CD14-positive monocyte (primary cell): ENCODE measurements around the gene GUCY1A1. TPM values are rescaled to one million over a fixed set of nuclear protein-coding genes. Genes with fewer than 3 reads are reported as not detected.

Experiments
- DNase-seq, 3 donors: peaks; one replicate each; pipeline ENCODE4 v3.0.0-alpha.2; 2011 to 2022
- H2AFZ ChIP-seq: 2 replicates; pipeline ENCODE4 v1.6.0; 2012; ENCODE audit warnings: mild to moderate bottlenecking, low read depth, low read length, inconsistent platforms; ENCODE audit not compliant: insufficient read depth, poor library complexity, severe bottlenecking
- H3K27ac ChIP-seq, 2 donors: 1 replicate in 1 of 2; 2 replicates in 1 of 2; pipeline ENCODE4 v1.5.1; 2012 to 2013; ENCODE audit warnings: low read length in 2 of 2, control low read depth in 1 of 2, inconsistent platforms in 1 of 2, low read depth in 1 of 2, mild to moderate bottlenecking in 1 of 2
- H3K27me3 ChIP-seq, 2 donors: one replicate each; pipeline versions ENCODE4 v1.6.0 to v1.6.1; 2011 to 2013; ENCODE audit warnings: low read length in 2 of 2; ENCODE audit not compliant: control insufficient read depth in 2 of 2, insufficient read depth in 2 of 2
- H3K36me3 ChIP-seq, 2 donors: replicated peaks in 1 of 2; 1 replicate in 1 of 2; 2 replicates in 1 of 2; pipeline versions ENCODE4 v1.5.1 to v1.6.1; 2012 to 2013; ENCODE audit warnings: low read length in 2 of 2, control low read depth in 1 of 2, inconsistent platforms in 1 of 2, mild to moderate bottlenecking in 1 of 2; ENCODE audit not compliant: insufficient read depth in 2 of 2, control insufficient read depth in 1 of 2
- H3K4me1 ChIP-seq, 2 donors: 1 replicate in 1 of 2; 2 replicates in 1 of 2; pipeline versions ENCODE4 v1.5.1 to v1.6.1; 2012 to 2013; ENCODE audit warnings: low read length in 2 of 2, control low read depth in 1 of 2, inconsistent platforms in 1 of 2, mild to moderate bottlenecking in 1 of 2, moderate library complexity in 1 of 2; ENCODE audit not compliant: insufficient read depth in 2 of 2, control insufficient read depth in 1 of 2
- H3K4me2 ChIP-seq: replicated peaks from 2 replicates; pipeline ENCODE3; 2012; ENCODE audit warnings: low read length, moderate library complexity, mild to moderate bottlenecking; ENCODE audit not compliant: poor library complexity, severe bottlenecking; ENCODE audit errors: extremely low read depth
- H3K4me3 ChIP-seq, 3 experiments: fragments of 200-600 bp in 1 of 3; sonication (generic) in 1 of 3; replicated peaks in 1 of 3; 1 replicate in 2 of 3; 2 replicates in 1 of 3; pipeline ENCODE4 v1.5.1; 2011 to 2013; ENCODE audit warnings: low read length in 3 of 3, mild to moderate bottlenecking in 3 of 3, control low read depth in 2 of 3, low read depth in 2 of 3, inconsistent platforms in 1 of 3, moderate library complexity in 1 of 3
- H3K79me2 ChIP-seq: 2 replicates; pipeline ENCODE4 v1.6.0; 2012; ENCODE audit warnings: mild to moderate bottlenecking, control low read depth, inconsistent platforms, low read length, moderate library complexity; ENCODE audit not compliant: insufficient read depth
- H3K9ac ChIP-seq: 2 replicates; pipeline ENCODE4 v1.6.0; 2017; ENCODE audit warnings: low read length, mild to moderate bottlenecking; ENCODE audit not compliant: insufficient read depth, poor library complexity, severe bottlenecking
- H3K9me3 ChIP-seq, 2 donors: replicated peaks in 1 of 2; 1 replicate in 1 of 2; 2 replicates in 1 of 2; pipeline versions ENCODE4 v1.5.1 to v1.6.1; 2012 to 2013; ENCODE audit warnings: low read length in 2 of 2, control low read depth in 1 of 2; ENCODE audit not compliant: control insufficient read depth in 1 of 2, insufficient read depth in 1 of 2
- H4K20me1 ChIP-seq: 2 replicates; pipeline ENCODE4 v1.6.0; 2012; ENCODE audit warnings: mild to moderate bottlenecking, low read length, control low read depth, moderate library complexity; ENCODE audit not compliant: insufficient read depth
- H3K27ac Mint-ChIP-seq, 7 donors: one replicate each; pipeline ENCODE4 v1.8.0; 2020; ENCODE audit warnings: mild to moderate bottlenecking in 7 of 7, mixed read lengths in 7 of 7, moderate library complexity in 6 of 7, inconsistent platforms in 2 of 7
- H3K27me3 Mint-ChIP-seq, 3 donors: one replicate each; pipeline ENCODE4 v1.8.0; 2021 to 2022; ENCODE audit warnings: low read depth in 3 of 3, mild to moderate bottlenecking in 3 of 3, mixed read lengths in 3 of 3, moderate library complexity in 3 of 3, inconsistent platforms in 1 of 3
- H3K36me3 Mint-ChIP-seq, 2 donors: one replicate each; pipeline ENCODE4 v1.8.0; 2020; ENCODE audit warnings: mixed read lengths in 2 of 2, inconsistent platforms in 1 of 2, mild to moderate bottlenecking in 1 of 2
- H3K4me1 Mint-ChIP-seq: one replicate; pipeline ENCODE4 v1.8.0; 2020; ENCODE audit warnings: mild to moderate bottlenecking, mixed read lengths
- H3K4me3 Mint-ChIP-seq, 2 donors: one replicate each; pipeline ENCODE4 v1.8.0; 2020; ENCODE audit warnings: mild to moderate bottlenecking in 2 of 2, mixed read lengths in 2 of 2, moderate library complexity in 1 of 2
- H3K9me3 Mint-ChIP-seq, 7 donors: one replicate each; pipeline ENCODE4 v1.8.0; 2020 to 2022; ENCODE audit warnings: mixed read lengths in 7 of 7, mild to moderate bottlenecking in 6 of 7, moderate library complexity in 6 of 7, inconsistent platforms in 2 of 7
- CTCF ChIP-seq: fragments of 200-600 bp; IDR thresholded peaks from one replicate; pipeline ENCODE4 v1.8.0; 2022; ENCODE audit warnings: antibody characterized with exemption, mild to moderate bottlenecking
- WGBS: methylation state at CpG from one replicate; pipeline ENCODE4 v1.1.5; 2013; ENCODE audit warnings: missing lambda C conversion rate; ENCODE audit not compliant: insufficient coverage; 5-methylcytosine and 5-hydroxymethylcytosine counted together
- intact Hi-C, 2 donors: fragments of 100-400 bp; cut with micrococcal nuclease; formaldehyde crosslinking; loops; one replicate each; pipeline versions ENCODE4 v1.15.0 to v1.15.1; 2023
- polyA plus RNA-seq, 3 donors: library from polyadenylated mRNA; depleted of rRNA in 1 of 3; unstranded in 2 of 3; stranded (reverse) in 1 of 3; fragments of 300-500 nt in 2 of 3; fragments of >200 nt in 1 of 3; fragmentation: Illumina TruSeq in 2 of 3; gene quantifications; 1 replicate in 2 of 3; 2 replicates in 1 of 3; pipeline ENCODE4 v1.2.3, GENCODE V29; 2012 to 2021

The GUCY1A1 gene
- polyA plus RNA-seq, 3 donors, result 0.88 to 1.2 (median 0.95) TPM

GRCh38 chr4:155632310-155632840 lies 34.3 kb upstream of the GUCY1A1 start:
- no peak for TF ChIP-seq CTCF
- Histone ChIP-seq H4K20me1 (no peaks in the 10 kb centered on the region), H3K9ac (no peak overlapping the region), H3K27me3 (no peaks in the 10 kb centered on the region), H3K4me3 (no peak overlapping the region), H3K4me2 (no peak overlapping the region), H3K4me1 (no peaks in the 10 kb centered on the region), H3K27ac (no peak overlapping the region), H3K9me3 (no peaks in the 10 kb centered on the region), H2AFZ (no peak overlapping the region), H3K79me2 (no peaks in the 10 kb centered on the region), H3K36me3 (no peaks in the 10 kb centered on the region)
- no peak for DNase-seq
- peak overlapping the region in 1 of 7 donors; percentile 58 for H3K27ac Mint-ChIP-seq
- WGBS, result no CpG with 5 or more reads among the region's 4 CpGs
- H3K4me3 Mint-ChIP-seq, result no peak overlapping the region
- H3K36me3 Mint-ChIP-seq, result no peaks in the 10 kb centered on the region
- H3K27me3 Mint-ChIP-seq, result peaks cover 0 to 2% (median 0%) of the 10 kb centered on the region in 3 donors
- peaks cover 0 to 10% (median 3%) of the 10 kb centered on the region in 7 donors for H3K9me3 Mint-ChIP-seq
- intact Hi-C loops, result no loop called here
- H3K4me1 Mint-ChIP-seq, result no peaks in the 10 kb centered on the region

GRCh38 chr4:155638195-155638965 lies 28.3 kb upstream of the GUCY1A1 start:
- H3K4me1 Mint-ChIP-seq, result peaks cover 28% of the 10 kb centered on the region
- Histone ChIP-seq H4K20me1 (no peaks in the 10 kb centered on the region), H3K4me3 (no peak overlapping the region), H3K9ac (no peak overlapping the region), H3K27ac (no peak overlapping the region), H3K9me3 (no peaks in the 10 kb centered on the region), H3K79me2 (no peaks in the 10 kb centered on the region), H3K36me3 (no peaks in the 10 kb centered on the region), H2AFZ (no peak overlapping the region), H3K4me2 (no peak overlapping the region), H3K4me1 (peaks cover 15 to 22% of the 10 kb centered on the region in 2 donors), H3K27me3 (no peaks in the 10 kb centered on the region)
- H3K27me3 Mint-ChIP-seq, result no peaks in the 10 kb centered on the region
- intact Hi-C loops, result no loop called here
- no peak for DNase-seq
- H3K9me3 Mint-ChIP-seq, result peaks cover 0 to 10% (median 3%) of the 10 kb centered on the region in 7 donors
- no peak for TF ChIP-seq CTCF
- no peaks in the 10 kb centered on the region for H3K36me3 Mint-ChIP-seq
- no CpG with 5 or more reads among the region's 5 CpGs for WGBS
- H3K27ac Mint-ChIP-seq, result no peak overlapping the region
- H3K4me3 Mint-ChIP-seq, result no peak overlapping the region
